HepG2 (cell line): ENCODE results near the gene NAXD. TPM values are rescaled to one million over a fixed set of nuclear protein-coding genes. Genes with fewer than 3 reads are reported as not detected.

Source experiments
- ATAC-seq: fragments of 200-7000 bp; cut with Tn5 transposase; 3 replicates; pipeline ENCODE4 v1.9.1; 2020; ENCODE audit warnings: mild to moderate bottlenecking, moderate library complexity
- BruUV-seq: library from RNA; stranded (reverse); fragments of 400-500 nt; replicated peaks from 2 replicates; lab custom pipeline; 2021; lab: Mats Ljungman, UMichigan
- CTCF ChIA-PET: fragments of 300-600 bp; formaldehyde crosslinking; extraction: SDS; loops from one replicate; lab custom pipeline; 2021; ENCODE audit warnings: low total read pairs, inconsistent platforms, low intra/inter-chr PET ratio; lab: Yijun Ruan, JAX
- POLR2A ChIA-PET: fragments of 350-600 bp; sonication (Branson Sonifier 250); formaldehyde crosslinking; loops from one replicate; lab custom pipeline; 2020; ENCODE audit warnings: antibody characterized with exemption, inconsistent platforms; lab: Yijun Ruan, JAX
- DNase-seq: peaks from one replicate; pipeline ENCODE4 v3.0.0-alpha.2; 2015; ENCODE audit warnings: low spot score
- FAIRE-seq: peaks from 3 replicates; lab custom pipeline; 2011; peaks lifted over from hg19 to GRCh38; lab: Jason Lieb, UNC
- H2AFZ ChIP-seq: one replicate; pipeline ENCODE4 v1.6.1; 2011; ENCODE audit warnings: low read length, inconsistent platforms
- H3K27ac ChIP-seq: fragments of 300-600 bp; 3 replicates; pipeline ENCODE4 v1.8.0; 2011; ENCODE audit warnings: mixed run types, mild to moderate bottlenecking, mixed read lengths, low read length, inconsistent platforms; ENCODE audit not compliant: insufficient read depth; ENCODE audit errors: extremely low read length
- H3K27me3 ChIP-seq, 2 experiments: fragments of 200-600 bp in 1 of 2; 2 replicates in 1 of 2; 3 replicates in 1 of 2; pipeline versions ENCODE4 v1.6.0 to v1.8.0; 2011; ENCODE audit warnings: low read length in 2 of 2, mild to moderate bottlenecking in 2 of 2, moderate library complexity in 2 of 2, inconsistent platforms in 1 of 2; ENCODE audit not compliant: insufficient read depth in 2 of 2, control insufficient read depth in 1 of 2
- H3K36me3 ChIP-seq, 2 experiments: fragments of 200-600 bp in 1 of 2; replicated peaks in 1 of 2; 2 replicates in 1 of 2; 3 replicates in 1 of 2; pipeline versions ENCODE4 v1.5.1 to v1.8.0; 2011; ENCODE audit warnings: low read length in 2 of 2, inconsistent platforms in 1 of 2; ENCODE audit not compliant: insufficient read depth in 2 of 2, control insufficient read depth in 1 of 2
- H3K4me1 ChIP-seq: 2 replicates; pipeline ENCODE4 v1.5.1; 2012; ENCODE audit warnings: low read length, inconsistent platforms; ENCODE audit not compliant: insufficient read depth
- H3K4me2 ChIP-seq: 2 replicates; pipeline ENCODE4 v1.6.0; 2011; ENCODE audit warnings: low read depth, low read length, inconsistent platforms
- H3K4me3 ChIP-seq, 3 experiments: fragments of 200-600 bp in 1 of 3; sonication (generic), shearing (Covaris generic) in 1 of 3; replicated peaks in 1 of 3; 2 replicates each; pipeline ENCODE4 v1.5.1; 2011 to 2016; ENCODE audit warnings: low read length in 3 of 3, inconsistent platforms in 2 of 3, low read depth in 2 of 3, mild to moderate bottlenecking in 2 of 3, control low read depth in 1 of 3, mixed read lengths in 1 of 3; ENCODE audit not compliant: insufficient read depth in 1 of 3
- H3K79me2 ChIP-seq: one replicate; pipeline ENCODE4 v1.6.1; 2011; ENCODE audit warnings: low read length, inconsistent platforms; ENCODE audit not compliant: insufficient read depth
- H3K9ac ChIP-seq: 2 replicates; pipeline ENCODE4 v1.6.0; 2011; ENCODE audit warnings: mild to moderate bottlenecking, low read depth, low read length, inconsistent platforms; ENCODE audit not compliant: insufficient read depth
- H3K9me3 ChIP-seq: 2 replicates; pipeline ENCODE4 v1.5.1; 2012; ENCODE audit warnings: mild to moderate bottlenecking, low read length
- H4K20me1 ChIP-seq: 2 replicates; pipeline ENCODE4 v1.6.0; 2011; ENCODE audit warnings: inconsistent platforms, mild to moderate bottlenecking, low read length, moderate library complexity; ENCODE audit not compliant: insufficient read depth
- DNMT3B ChIP-seq: conservative IDR thresholded peaks from 2 replicates; pipeline ENCODE4 v1.6.1; 2016; ENCODE audit warnings: missing biosample characterization, control low read depth
- ELK4 ChIP-seq: sonication (generic); formaldehyde crosslinking; IDR thresholded peaks from 2 replicates; pipeline ENCODE4 v1.9.0; 2021; ENCODE audit warnings: missing genetic modification reagents, borderline replicate concordance
- HDAC6 ChIP-seq: fragments of 200-600 bp; sonication (generic); IDR thresholded peaks from 2 replicates; pipeline ENCODE4 v1.7.0; 2017; ENCODE audit warnings: mild to moderate bottlenecking, antibody characterized with exemption, low read length, low read depth
- KAT8 ChIP-seq: IDR thresholded peaks from 2 replicates; pipeline ENCODE4 v1.6.1; 2016; ENCODE audit warnings: missing genetic modification reagents, missing compliant biosample characterization
- KLF11 ChIP-seq: IDR thresholded peaks from 2 replicates; pipeline ENCODE4 v1.6.1; 2016; ENCODE audit warnings: missing compliant biosample characterization
- MAF1 ChIP-seq: sonication (generic); formaldehyde crosslinking; IDR thresholded peaks from 2 replicates; pipeline ENCODE4 v1.5.0; 2020; ENCODE audit warnings: missing genetic modification reagents, borderline replicate concordance
- MAFF ChIP-seq: IDR thresholded peaks from 2 replicates; pipeline ENCODE4 v1.6.1; 2011; ENCODE audit warnings: low read depth, low read length, improper control_type of control experiment
- MBNL3 ChIP-seq: fragments of 250-450 bp; sonication (Bioruptor Pico); conservative IDR thresholded peaks from 2 replicates; pipeline ENCODE4 v1.8.0; 2022; ENCODE audit warnings: mild to moderate bottlenecking, inconsistent platforms
- NONO ChIP-seq, 2 experiments: fragments of 450-650 bp in 1 of 2; sonication (generic) in 1 of 2; formaldehyde crosslinking in 1 of 2; IDR thresholded peaks in 1 of 2; conservative IDR thresholded peaks in 1 of 2; 2 replicates each; pipeline versions ENCODE4 v1.6.1 to v1.8.0; 2017 to 2022; ENCODE audit warnings: mild to moderate bottlenecking in 1 of 2, missing genetic modification reagents in 1 of 2, moderate library complexity in 1 of 2
- RBM22 ChIP-seq: fragments of 200-400 bp; formaldehyde crosslinking; optimal IDR thresholded peaks from 2 replicates; pipeline ENCODE3; 2017; ENCODE audit warnings: mild to moderate bottlenecking, low read length, moderate library complexity
- YEATS2 ChIP-seq: sonication (generic); formaldehyde crosslinking; IDR thresholded peaks from 2 replicates; pipeline ENCODE4 v1.4.0; 2020; ENCODE audit warnings: missing genetic modification reagents, borderline replicate concordance
- ZBTB7A ChIP-seq: sonication (generic); formaldehyde crosslinking; IDR thresholded peaks from 2 replicates; pipeline ENCODE4 v1.8.0; 2022; ENCODE audit warnings: mild to moderate bottlenecking, missing genetic modification reagents
- ZNF256 ChIP-seq: sonication (generic); formaldehyde crosslinking; conservative IDR thresholded peaks from 2 replicates; pipeline ENCODE4 v1.4.0; 2020; ENCODE audit warnings: missing genetic modification reagents
- ZNF3 ChIP-seq: IDR thresholded peaks from 2 replicates; pipeline ENCODE4 v1.7.0; 2017; ENCODE audit warnings: inconsistent platforms
- ZNF513 ChIP-seq: sonication (generic); formaldehyde crosslinking; conservative IDR thresholded peaks from 2 replicates; pipeline ENCODE4 v1.5.0; 2020; ENCODE audit warnings: missing genetic modification reagents
- ZNF572 ChIP-seq: sonication (generic); formaldehyde crosslinking; IDR thresholded peaks from 2 replicates; pipeline ENCODE4 v1.5.1; 2020; ENCODE audit warnings: mild to moderate bottlenecking, missing genetic modification reagents
- WGBS: methylation state at CpG from one replicate; pipeline ENCODE4 v1.1.6; 2017; ENCODE audit warnings: low lambda C conversion rate; 5-methylcytosine and 5-hydroxymethylcytosine counted together
- in situ Hi-C: cut with HindIII; loops from 2 replicates; pipeline ENCODE4 v1.10.0; 2017; ENCODE audit warnings: low pct_unique_long_range_greater_than_20kb; ENCODE audit not compliant: extremely low pct_ligation_motif_present
- intact Hi-C: fragments of 100-400 bp; cut with micrococcal nuclease; formaldehyde crosslinking; loops from one replicate; pipeline ENCODE4 v1.10.0; 2022; ENCODE audit not compliant: unreplicated experiment
- polyA plus RNA-seq, 8 experiments: library from polyadenylated mRNA; depleted of rRNA in 3 of 8; stranded (reverse) in 7 of 8; unstranded in 1 of 8; fragments of >200 nt; fragmentation: Illumina TruSeq in 4 of 8; extraction: Trizol in 4 of 8; gene quantifications; 2 replicates each; pipeline versions ENCODE4 v1.2.1 to v1.2.3, GENCODE V29; 2011 to 2016; ENCODE audit warnings: low read depth in 4 of 8, missing spikeins in 1 of 8, mixed read lengths in 1 of 8; ENCODE audit not compliant: insufficient read depth in 1 of 8
- total RNA-seq, 5 experiments: library from RNA; depleted of rRNA; stranded (reverse); fragments of >200 nt; fragmentation: Illumina TruSeq; extraction: Trizol; gene quantifications; 2 replicates each; pipeline ENCODE4 v1.2.3, GENCODE V29; 2016; ENCODE audit warnings: low read depth in 1 of 5

NAXD gene
- total and polyA plus RNA-seq, 2 of the 13 experiments (the other 11 are each of a cell fraction or from before 2014, with no cell fraction given), result 19.0 to 23.2 TPM

GRCh38 chr13:110645750-110646149, 30.4 kb downstream of the NAXD start:
- POLR2A ChIA-PET, result no interaction called here
- TF ChIP-seq NONO (IDR thresholded peaks at IDR 0.05) (no peak), NONO (CRISPR knock-in tag; conservative IDR thresholded peaks at IDR 0.05) (no peak), HDAC6 (no peak), ZNF3 (no peak), DNMT3B (CRISPR knock-in tag) (no peak), KAT8 (no peak)
- CTCF ChIA-PET, result no interaction called here
- no CpG with 5 or more reads among the region's 15 CpGs for WGBS
- Histone ChIP-seq H3K4me3 (no peak overlapping the region), H2AFZ (no peak overlapping the region), H3K27ac (no peak overlapping the region), H3K9me3 (no peaks in the 10 kb centered on the region), H3K4me2 (no peak overlapping the region), H3K79me2 (no peaks in the 10 kb centered on the region), H3K4me1 (no peaks in the 10 kb centered on the region), H3K9ac (no peak overlapping the region), H4K20me1 (peaks cover 1% of the 10 kb centered on the region; the same call in 1 of the 2 replicates), H3K27me3 (no peaks in the 10 kb centered on the region), H3K36me3 (peaks cover 11 to 39% of the 10 kb centered on the region in 2 experiments)
- no peak for DNase-seq
- in situ Hi-C loops (no loop called here), intact Hi-C loops (no loop called here)
- ATAC-seq, result no peak; the same call in 2 of the 3 replicates
- no peak for FAIRE-seq
- no TSS peak for BruUV-seq

GRCh38 chr13:110646442-110647364, 31.4 kb downstream of the NAXD start:
- H2AFZ ChIP-seq, result no peak overlapping the region
- in situ Hi-C loops (no loop called here), intact Hi-C loops (no loop called here)
- H3K4me3 ChIP-seq, result no peak overlapping the region
- no peaks in the 10 kb centered on the region for H3K9me3 ChIP-seq
- H3K36me3 ChIP-seq, result peaks cover 10 to 38% of the 10 kb centered on the region in 2 experiments
- ChIA-PET CTCF (no interaction called here), POLR2A (no interaction called here)
- H3K79me2 ChIP-seq, result no peaks in the 10 kb centered on the region
- FAIRE-seq, result no peak
- no peaks in the 10 kb centered on the region for H4K20me1 ChIP-seq
- ATAC-seq, result peak; percentile 9
- no peak for DNase-seq
- H3K27me3 ChIP-seq, result no peaks in the 10 kb centered on the region
- no TSS peak for BruUV-seq
- H3K9ac ChIP-seq, result no peak overlapping the region
- H3K4me1 ChIP-seq, result no peaks in the 10 kb centered on the region
- 99% methylated on average over 8 of the region's 29 CpGs for WGBS
- no peak overlapping the region for H3K27ac ChIP-seq
- H3K4me2 ChIP-seq, result no peak overlapping the region
- no peak for TF ChIP-seq ZNF256
- peak; percentile 11 for TF ChIP-seq RBM22
- no peak for TF ChIP-seq YEATS2 (CRISPR knock-in tag)
- TF ChIP-seq ELK4 (CRISPR knock-in tag), result no peak
- TF ChIP-seq ZBTB7A (CRISPR knock-in tag), result no peak
- no peak for TF ChIP-seq MBNL3 (CRISPR knock-in tag)
- TF ChIP-seq MAF1 (CRISPR knock-in tag), result no peak
- TF ChIP-seq ZNF513 (CRISPR knock-in tag), result no peak
- no peak for TF ChIP-seq KLF11 (CRISPR knock-in tag)
- no peak for TF ChIP-seq MAFF
- TF ChIP-seq ZNF572 (CRISPR knock-in tag), result no peak
